Fibroblast of mammary gland (primary cell): ENCODE results near the gene G6PC2.
"Not testable (repeated sequence)": the region's sequence is repeated elsewhere in the genome, so short reads cannot be mapped to it uniquely, and the experiment has no call there.

Source experiments
- DNase-seq: peaks from one replicate; pipeline ENCODE4 v3.0.0-alpha.2; 2010; ENCODE audit warnings: low read depth
- H3K4me3 ChIP-seq: 2 replicates; pipeline ENCODE4 v1.5.1; 2011; ENCODE audit warnings: low read depth, mild to moderate bottlenecking, low read length, moderate library complexity; ENCODE audit not compliant: control insufficient read depth
- CTCF ChIP-seq: conservative IDR thresholded peaks from 2 replicates; pipeline ENCODE4 v1.5.1; 2011; ENCODE audit warnings: low read depth, low read length, inconsistent platforms; ENCODE audit not compliant: control insufficient read depth, insufficient read depth

G6PC2 gene

GRCh38 chr2:168874368-168875054 is 26.6 kb upstream of the G6PC2 start:
- TF ChIP-seq CTCF = no peak
- no peak overlapping the region for H3K4me3 ChIP-seq
- DNase-seq = no peak

GRCh38 chr2:168882163-168882562 is 18.9 kb upstream of the G6PC2 start:
- not testable (repeated sequence) for DNase-seq, H3K4me3 ChIP-seq

- DNase-seq = peak; percentile 71
- no peak for TF ChIP-seq CTCF
- no peak overlapping the region for H3K4me3 ChIP-seq
These were observed 16.1 kb upstream of the G6PC2 start for GRCh38 chr2:168884975-168885374.

- no peak for DNase-seq
- H3K4me3 ChIP-seq = peak overlapping the region; percentile 87
- TF ChIP-seq CTCF = no peak
These were observed 11.5 kb upstream of the G6PC2 start for GRCh38 chr2:168889635-168890005.

- DNase-seq = peak; percentile 88
- peak within 1 kb of the TSS; percentile 87 for H3K4me3 ChIP-seq
- TF ChIP-seq CTCF = no peak
These were observed 10.9 kb upstream of the G6PC2 start, which contains the start of gene SPC25 for GRCh38 chr2:168890006-168890782. Gene SPC25, minus strand, starts transcription at chr2:168890430. Its CDS starts 911 bp downstream, at chr2:168889519.

GRCh38 chr2:168892327-168892726 is 8.8 kb upstream of the G6PC2 start:
- no peak for DNase-seq
- H3K4me3 ChIP-seq = no peak overlapping the region
- no peak for TF ChIP-seq CTCF

- H3K4me3 ChIP-seq = no peak overlapping the region
- DNase-seq = no peak
- TF ChIP-seq CTCF = no peak
These were observed 7.0 kb upstream of the G6PC2 start for GRCh38 chr2:168894101-168894500.
